Activated T-helper 2 cell treated with anti-CD3 and anti-CD28 coated beads, Interferon-gamma antibody, Interleukin-2, Interleukin-4, amounts not matched to agents 10 μg/mL and 5 μg/mL and 100 μg/mL, durations not matched to agents 14 hours and 24 hours and 36 hours (primary cell): ENCODE results near the gene FAM83G. TPM values are rescaled to one million over a fixed set of nuclear protein-coding genes. Genes with fewer than 3 reads are reported as not detected.
"Not testable (repeated sequence)": the region's sequence is repeated elsewhere in the genome, so short reads cannot be mapped to it uniquely, and the experiment has no call there.

ENCODE experiments used
- DNase-seq: peaks from one replicate; pipeline ENCODE4 v3.0.0; 2021; ENCODE audit warnings: low spot score
- H3K27ac Mint-ChIP-seq: one replicate; pipeline ENCODE4 v1.8.0; 2021; ENCODE audit warnings: mixed read lengths
- H3K27me3 Mint-ChIP-seq: one replicate; pipeline ENCODE4 v1.8.0; 2021; ENCODE audit warnings: low read depth, mixed read lengths
- H3K36me3 Mint-ChIP-seq: one replicate; pipeline ENCODE4 v1.8.0; 2021; ENCODE audit warnings: low read depth, mixed read lengths
- H3K4me1 Mint-ChIP-seq: one replicate; pipeline ENCODE4 v1.8.0; 2021; ENCODE audit warnings: low read depth, mixed read lengths
- H3K4me3 Mint-ChIP-seq: one replicate; pipeline ENCODE4 v1.8.0; 2021; ENCODE audit warnings: low read depth, mild to moderate bottlenecking, moderate library complexity, mixed read lengths
- H3K9me3 Mint-ChIP-seq: one replicate; pipeline ENCODE4 v1.8.0; 2021; ENCODE audit warnings: mixed read lengths
- intact Hi-C: fragments of 100-400 bp; cut with micrococcal nuclease; formaldehyde crosslinking; loops from one replicate; pipeline ENCODE4 v1.15.1; 2023
- total RNA-seq: library from RNA; stranded (reverse); gene quantifications from 2 replicates; pipeline ENCODE4 v1.2.3, GENCODE V29; 2022

The FAM83G gene
- total RNA-seq, 1 donor from 2014 or later = 14.0 TPM

GRCh38 chr17:19036186-19036585 lies 31.6 kb upstream of the FAM83G start:
- H3K4me3 Mint-ChIP-seq, H3K4me1 Mint-ChIP-seq, DNase-seq, H3K27ac Mint-ChIP-seq, H3K27me3 Mint-ChIP-seq, H3K9me3 Mint-ChIP-seq, H3K36me3 Mint-ChIP-seq, intact Hi-C loops: not testable (repeated sequence)

GRCh38 chr17:19032377-19032988 lies 27.9 kb upstream of the FAM83G start:
- intact Hi-C loops, H3K27ac Mint-ChIP-seq, H3K36me3 Mint-ChIP-seq, H3K4me3 Mint-ChIP-seq, H3K4me1 Mint-ChIP-seq, H3K27me3 Mint-ChIP-seq, H3K9me3 Mint-ChIP-seq, DNase-seq: not testable (repeated sequence)

DNA sequence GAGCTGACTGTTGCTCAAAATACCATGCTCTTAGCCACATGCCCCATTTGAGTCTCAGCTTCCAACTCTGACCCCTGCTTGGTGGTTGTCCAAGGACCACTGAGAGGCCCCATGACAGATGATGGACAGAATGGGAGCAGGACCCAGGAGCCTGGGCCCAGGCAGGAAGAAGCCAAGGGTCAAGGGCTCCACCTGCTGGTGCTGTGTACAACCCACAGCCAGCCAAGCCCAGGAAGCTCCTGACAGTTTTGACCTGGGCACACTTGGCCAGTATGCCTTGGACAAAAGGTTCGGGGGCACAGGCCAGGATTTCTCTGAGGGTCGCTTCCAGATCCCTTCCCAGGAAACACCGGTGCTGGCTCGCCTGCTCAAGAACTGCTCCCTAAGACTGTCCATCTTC lies 27.2 kb upstream of the FAM83G start:
- H3K9me3 Mint-ChIP-seq, H3K36me3 Mint-ChIP-seq, H3K27me3 Mint-ChIP-seq, H3K4me3 Mint-ChIP-seq, intact Hi-C loops, DNase-seq, H3K4me1 Mint-ChIP-seq, H3K27ac Mint-ChIP-seq: not testable (repeated sequence)

- H3K36me3 Mint-ChIP-seq, H3K27ac Mint-ChIP-seq, H3K27me3 Mint-ChIP-seq, intact Hi-C loops, DNase-seq, H3K9me3 Mint-ChIP-seq, H3K4me1 Mint-ChIP-seq, H3K4me3 Mint-ChIP-seq: not testable (repeated sequence)
These were observed 26.3 kb upstream of the FAM83G start for GRCh38 chr17:19030771-19031449.

- H3K9me3 Mint-ChIP-seq, DNase-seq, H3K4me1 Mint-ChIP-seq, intact Hi-C loops, H3K36me3 Mint-ChIP-seq, H3K27me3 Mint-ChIP-seq, H3K4me3 Mint-ChIP-seq, H3K27ac Mint-ChIP-seq: not testable (repeated sequence)
These were observed 25.2 kb upstream of the FAM83G start for GRCh38 chr17:19029740-19030139.

DNA sequence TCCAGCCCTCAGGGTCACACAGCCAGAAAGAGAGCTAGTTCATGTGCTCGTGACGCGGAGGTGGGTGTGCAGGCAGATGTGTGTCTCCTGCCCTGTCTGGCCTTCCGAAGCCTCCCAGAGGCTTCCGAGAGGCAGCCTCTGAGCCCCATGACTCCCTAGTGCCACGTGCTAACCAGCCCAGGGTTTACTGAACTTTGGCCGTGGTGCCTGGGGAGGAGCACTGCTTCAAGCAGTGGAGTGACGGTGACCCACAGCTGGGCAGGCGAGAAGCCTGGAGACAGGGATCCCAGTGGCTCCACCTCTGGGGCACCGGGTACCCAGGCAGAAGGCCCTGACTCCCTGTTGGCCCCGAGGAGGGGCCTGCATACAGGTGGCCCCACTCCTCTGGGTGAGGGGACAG lies 24.1 kb upstream of the FAM83G start:
- DNase-seq = not testable (repeated sequence)

GRCh38 chr17:19024101-19025078 lies 19.8 kb upstream of the FAM83G start:
- H3K27me3 Mint-ChIP-seq = no peaks in the 10 kb centered on the region
- intact Hi-C loops = no loop called here
- no peak for DNase-seq
- peaks cover 9% of the 10 kb centered on the region for H3K36me3 Mint-ChIP-seq
- no peak overlapping the region for H3K4me3 Mint-ChIP-seq
- peaks cover 9% of the 10 kb centered on the region for H3K4me1 Mint-ChIP-seq
- H3K27ac Mint-ChIP-seq = no peak overlapping the region
- no peaks in the 10 kb centered on the region for H3K9me3 Mint-ChIP-seq

More for the DNA sequence above, 24.1 kb upstream of the FAM83G start:
- intact Hi-C loops, H3K36me3 Mint-ChIP-seq, H3K27me3 Mint-ChIP-seq, H3K27ac Mint-ChIP-seq, H3K4me1 Mint-ChIP-seq, H3K4me3 Mint-ChIP-seq, H3K9me3 Mint-ChIP-seq: not testable (repeated sequence)

DNA sequence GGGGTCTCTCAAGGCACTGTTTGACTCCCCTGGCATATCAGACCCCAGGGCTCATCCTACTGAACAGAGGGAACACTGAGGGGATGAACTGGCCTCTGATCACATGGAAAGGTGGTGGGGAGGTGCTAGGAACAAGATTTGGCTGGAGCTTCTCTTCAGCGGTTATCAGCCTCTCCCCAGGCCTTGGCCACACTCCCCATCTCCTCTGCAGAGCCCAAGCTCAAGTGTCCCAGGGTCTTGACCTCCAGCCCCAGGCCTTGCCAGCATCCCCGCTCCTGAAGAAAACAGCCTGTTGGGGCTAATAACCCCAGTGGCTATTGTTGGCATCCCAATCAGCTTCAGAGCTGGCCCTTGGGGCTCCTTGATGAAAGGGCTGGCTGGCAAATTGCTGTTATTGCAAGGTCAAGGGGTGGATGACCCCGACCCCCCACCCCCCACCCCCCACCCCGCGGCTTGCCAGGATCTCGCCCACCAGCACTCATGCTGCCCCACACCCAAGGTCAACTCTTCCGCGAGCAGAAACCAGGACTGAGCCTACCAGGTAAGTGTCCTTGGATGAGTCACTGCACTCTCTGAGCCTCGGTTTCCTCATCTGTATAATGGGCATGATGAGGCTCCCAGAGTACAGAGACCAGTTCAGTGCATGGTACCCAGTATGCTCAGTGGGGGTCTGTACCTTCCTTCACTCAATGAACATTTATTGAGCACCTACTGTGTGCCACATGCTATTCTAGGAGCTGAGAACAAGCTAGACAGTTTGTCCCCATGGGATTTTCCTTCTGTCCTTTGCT lies 18.8 kb upstream of the FAM83G start:
- intact Hi-C loops = no loop called here
- DNase-seq = no peak
- Mint-ChIP-seq H3K4me3 (no peak overlapping the region), H3K27me3 (no peaks in the 10 kb centered on the region), H3K27ac (no peak overlapping the region), H3K9me3 (no peaks in the 10 kb centered on the region), H3K4me1 (peaks cover 9% of the 10 kb centered on the region), H3K36me3 (peaks cover 12% of the 10 kb centered on the region)

GRCh38 chr17:19022747-19023146 lies 18.2 kb upstream of the FAM83G start:
- no peak for DNase-seq
- intact Hi-C loops = no loop called here
- no peaks in the 10 kb centered on the region for H3K9me3 Mint-ChIP-seq
- H3K36me3 Mint-ChIP-seq = peaks cover 12% of the 10 kb centered on the region
- peaks cover 9% of the 10 kb centered on the region for H3K4me1 Mint-ChIP-seq
- H3K27ac Mint-ChIP-seq = no peak overlapping the region
- no peak overlapping the region for H3K4me3 Mint-ChIP-seq
- H3K27me3 Mint-ChIP-seq = no peaks in the 10 kb centered on the region

DNA sequence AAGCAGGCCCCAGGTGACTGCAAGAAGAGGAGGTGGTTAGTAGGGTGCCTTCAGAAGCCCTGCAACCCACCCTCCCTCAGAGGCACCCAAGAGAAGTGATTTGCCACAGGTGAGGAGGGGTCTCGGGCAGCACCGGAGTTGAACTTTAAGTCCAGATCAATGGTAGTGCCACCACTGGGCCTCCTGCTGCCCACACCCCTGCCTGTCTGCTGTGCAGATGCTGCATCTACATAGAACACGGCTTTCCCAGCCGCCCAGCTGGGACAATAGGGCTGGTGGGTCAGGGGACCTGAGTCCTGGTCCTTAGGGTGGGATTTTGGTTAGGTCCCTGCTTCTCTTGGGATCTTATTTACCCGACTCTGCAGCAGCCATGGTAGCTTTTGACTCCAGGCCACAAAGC lies 17.6 kb upstream of the FAM83G start:
- no peak overlapping the region for H3K27ac Mint-ChIP-seq
- no peak for DNase-seq
- H3K4me3 Mint-ChIP-seq = no peak overlapping the region
- intact Hi-C loops = no loop called here
- H3K27me3 Mint-ChIP-seq = no peaks in the 10 kb centered on the region
- H3K4me1 Mint-ChIP-seq = peaks cover 9% of the 10 kb centered on the region
- H3K36me3 Mint-ChIP-seq = peaks cover 12% of the 10 kb centered on the region
- no peaks in the 10 kb centered on the region for H3K9me3 Mint-ChIP-seq

GRCh38 chr17:19021622-19022083 lies 17.1 kb upstream of the FAM83G start:
- Mint-ChIP-seq H3K27me3 (no peaks in the 10 kb centered on the region), H3K9me3 (no peaks in the 10 kb centered on the region), H3K27ac (no peak overlapping the region), H3K4me3 (no peak overlapping the region), H3K4me1 (peaks cover 9% of the 10 kb centered on the region), H3K36me3 (peaks cover 12% of the 10 kb centered on the region)
- intact Hi-C loops = no loop called here
- no peak for DNase-seq

- intact Hi-C loops, H3K27me3 Mint-ChIP-seq, H3K9me3 Mint-ChIP-seq, H3K4me1 Mint-ChIP-seq, H3K27ac Mint-ChIP-seq, H3K4me3 Mint-ChIP-seq, DNase-seq: not testable (repeated sequence)
- peaks cover 12% of the 10 kb centered on the region for H3K36me3 Mint-ChIP-seq
These were observed 16.6 kb upstream of the FAM83G start for GRCh38 chr17:19021011-19021621.
